KG1 (cell line): ENCODE results near the gene CLEC16A.

ENCODE experiments used
- DNase-seq: peaks from one replicate; lab custom pipeline; 2025; lab: John Stamatoyannopoulos, UW

CLEC16A gene

DNA sequence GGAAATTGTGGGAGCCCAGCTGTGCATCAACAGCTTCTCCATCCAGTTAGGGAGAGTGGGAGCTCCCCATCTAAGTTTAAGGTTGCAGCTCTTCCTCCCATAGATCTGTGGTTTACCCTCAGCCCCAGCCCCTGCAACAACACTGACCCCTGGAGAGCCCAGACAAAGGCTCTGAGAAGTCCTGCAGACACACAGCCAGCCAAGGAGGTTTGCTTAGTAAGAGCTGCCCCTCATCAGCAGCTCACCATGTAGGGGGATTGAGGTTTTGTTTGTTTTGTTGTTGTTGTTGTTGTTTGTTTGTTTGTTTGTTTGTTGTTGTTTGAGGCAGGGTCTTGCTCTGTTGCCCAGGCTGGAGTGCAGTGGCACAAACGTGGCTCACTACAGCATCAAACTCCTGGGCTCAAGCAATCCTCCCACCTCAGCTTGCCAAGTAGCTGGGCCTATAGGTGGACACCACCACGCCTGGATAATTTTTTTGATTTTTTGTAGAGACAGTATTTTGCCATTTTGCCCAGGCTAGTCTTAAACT, 138.6 kb downstream of the CLEC16A start:
- no peak for DNase-seq

DNA sequence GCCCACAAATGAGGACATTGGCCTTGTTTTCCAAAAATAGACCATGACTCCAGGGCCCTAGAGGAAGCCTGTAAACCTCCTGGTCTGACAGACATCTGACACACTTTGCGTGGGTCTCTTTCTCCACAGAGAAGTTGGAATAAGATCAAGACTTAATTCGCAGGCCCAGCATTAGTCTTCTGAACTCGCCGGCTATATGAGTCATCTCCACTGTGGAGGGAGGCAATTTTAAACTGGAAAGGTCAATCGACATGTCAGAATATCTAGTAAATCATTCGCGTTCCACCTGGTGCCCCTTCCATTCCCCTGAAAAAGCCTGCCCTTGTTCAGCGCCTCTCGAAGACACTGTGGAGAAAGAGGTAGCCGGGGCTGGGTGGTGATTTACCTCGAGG, 140.1 kb downstream of the CLEC16A start:
- no peak for DNase-seq

DNA sequence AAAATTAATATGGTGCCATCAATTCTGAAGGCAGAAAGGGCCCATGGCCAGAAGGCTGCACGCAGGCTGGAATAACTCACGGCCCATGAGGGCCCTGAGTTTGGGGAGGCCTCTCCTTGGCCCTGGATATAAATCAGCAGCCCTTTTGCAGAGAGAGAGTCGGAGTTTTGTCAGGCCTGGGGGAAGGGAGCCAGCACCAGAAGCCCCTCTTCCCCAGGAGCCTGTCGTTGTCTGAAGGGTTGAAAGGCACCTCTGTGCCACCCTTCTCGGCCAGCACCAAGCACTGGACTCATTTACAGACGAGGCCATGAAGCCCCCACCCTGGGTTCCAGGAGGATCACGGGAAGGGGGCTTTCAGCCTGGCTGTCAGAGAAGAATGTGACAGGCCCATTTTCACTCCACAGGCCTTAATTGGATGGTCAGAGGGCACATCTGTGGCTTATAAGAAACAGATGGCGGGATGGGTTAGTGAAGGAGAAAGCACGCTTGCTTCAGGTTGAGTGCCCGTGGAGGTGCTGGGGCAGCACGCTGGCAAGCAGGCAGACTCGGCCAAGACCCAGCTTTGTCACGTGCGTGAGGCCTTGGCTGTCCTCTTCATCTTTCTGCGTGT, 140.6 kb downstream of the CLEC16A start:
- DNase-seq: no peak

DNA sequence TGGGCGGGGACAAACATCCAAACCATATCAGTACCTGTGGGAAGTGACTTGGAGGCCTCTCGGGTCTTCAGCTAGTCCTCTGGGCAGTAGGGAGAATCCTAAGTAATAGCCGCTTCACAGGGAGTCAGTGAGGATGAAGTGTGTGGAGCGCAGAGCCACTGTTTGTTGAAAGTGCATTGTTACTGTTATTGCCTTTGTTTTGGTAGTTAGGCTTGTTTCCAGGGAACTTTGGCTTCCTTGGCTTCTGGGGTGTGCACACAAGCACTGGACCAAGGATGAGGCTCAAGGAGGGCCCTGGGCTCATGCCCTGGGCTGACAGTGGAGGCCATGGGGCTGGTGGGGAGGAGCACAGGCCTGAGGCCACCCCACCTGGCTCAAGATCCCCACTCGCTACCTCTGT, 141.6 kb downstream of the CLEC16A start:
- DNase-seq: no peak

DNA sequence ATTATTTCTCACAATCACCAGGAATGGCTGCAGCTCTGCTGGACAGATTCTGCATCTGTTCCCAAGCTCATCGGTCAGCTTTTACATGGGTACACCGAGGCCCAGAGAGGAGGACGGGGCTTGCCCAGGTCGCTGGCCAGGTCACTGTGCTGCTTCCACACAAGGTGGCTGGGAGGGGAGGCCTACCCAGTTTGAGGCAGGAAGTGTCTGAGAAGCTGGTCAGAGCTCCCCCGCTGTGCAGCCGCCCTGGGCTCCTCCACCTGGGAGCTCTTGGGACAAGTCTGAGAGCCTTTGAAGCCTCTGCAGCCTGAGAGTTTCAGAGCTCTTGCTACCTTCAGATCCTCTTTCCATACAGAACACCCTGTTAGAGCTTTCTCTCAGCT, 143.3 kb downstream of the CLEC16A start:
- no peak for DNase-seq

DNA sequence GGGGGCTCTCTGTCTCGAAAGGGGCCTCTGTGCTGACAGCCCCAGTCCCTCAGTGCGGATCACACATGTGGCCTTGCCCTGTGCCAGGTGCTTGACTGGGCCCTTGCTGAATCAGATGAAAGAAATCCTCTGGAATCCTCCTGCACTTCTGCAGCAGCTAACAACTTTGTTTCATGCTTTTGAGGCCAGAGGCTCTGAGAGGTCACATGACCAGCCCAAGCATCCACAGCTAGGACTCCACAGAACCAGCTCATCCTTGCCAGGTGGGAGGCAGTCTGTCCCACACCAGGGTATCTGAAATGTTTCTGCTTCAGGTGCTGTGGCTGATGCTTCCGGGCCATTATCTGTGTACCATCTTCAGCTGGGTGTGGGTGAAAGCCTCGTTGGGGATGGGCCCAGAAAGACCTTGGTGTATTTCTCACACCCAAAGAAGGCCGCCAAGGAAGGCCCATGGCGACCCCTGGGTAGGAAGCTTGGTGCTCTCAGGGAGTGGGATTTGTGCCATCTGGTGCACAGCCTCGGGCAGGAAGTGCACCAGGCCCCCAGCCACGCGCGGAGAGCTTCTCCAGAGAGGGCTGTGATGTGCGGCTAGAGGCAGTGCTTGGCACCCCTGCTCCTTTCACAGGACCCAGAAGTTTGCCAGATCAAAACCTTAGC, 143.8 kb downstream of the CLEC16A start:
- no peak for DNase-seq

DNA sequence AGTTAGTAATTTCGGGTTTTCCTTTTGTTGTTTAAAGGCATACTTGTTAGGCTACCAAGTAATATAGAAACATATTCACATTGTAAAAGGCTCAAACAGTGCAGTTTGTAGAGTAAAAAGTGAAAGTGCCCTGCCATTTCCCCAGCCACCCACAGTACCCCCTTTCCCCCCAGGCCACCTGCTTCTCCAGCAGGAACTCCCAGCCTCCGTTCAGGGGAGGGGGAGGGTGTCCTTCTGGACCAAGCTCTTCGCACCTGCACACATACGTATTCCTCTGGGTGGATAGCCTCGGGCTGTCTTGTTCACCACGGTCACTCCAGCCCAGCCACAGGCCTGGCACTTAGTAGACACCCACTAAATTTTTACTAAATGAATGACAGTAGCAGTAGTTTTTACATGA, 144.5 kb downstream of the CLEC16A start:
- DNase-seq: no peak

DNA sequence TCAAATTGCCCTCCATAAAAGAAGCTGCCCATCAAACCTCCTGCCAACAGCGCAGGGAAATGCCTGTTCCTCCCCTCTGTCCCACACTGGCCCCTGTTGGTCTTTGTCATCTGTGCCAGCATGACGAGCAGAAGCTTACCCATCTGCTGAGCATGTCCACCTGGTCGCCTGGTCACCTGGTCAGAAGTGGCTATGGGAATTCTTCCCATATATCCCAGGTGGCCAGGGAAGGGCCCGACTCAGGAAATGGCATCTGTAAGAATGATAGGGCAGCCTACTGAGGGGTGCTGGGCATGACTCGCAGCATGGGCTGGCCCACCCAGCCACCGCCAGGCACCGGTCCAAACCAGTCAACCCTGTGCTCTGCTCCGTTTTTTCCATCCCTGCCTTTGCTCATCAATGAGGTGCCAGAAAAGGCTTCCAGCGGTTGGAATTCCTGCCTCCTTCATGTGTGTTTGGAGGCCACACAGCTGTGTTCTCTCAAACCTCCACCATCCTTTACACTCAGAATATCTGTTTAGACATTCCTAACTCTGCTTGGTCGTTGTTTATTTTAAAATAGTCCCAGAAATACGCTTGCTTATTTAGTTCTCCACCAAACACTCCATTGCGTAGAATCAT, 145.2 kb downstream of the CLEC16A start:
- no peak for DNase-seq

DNA sequence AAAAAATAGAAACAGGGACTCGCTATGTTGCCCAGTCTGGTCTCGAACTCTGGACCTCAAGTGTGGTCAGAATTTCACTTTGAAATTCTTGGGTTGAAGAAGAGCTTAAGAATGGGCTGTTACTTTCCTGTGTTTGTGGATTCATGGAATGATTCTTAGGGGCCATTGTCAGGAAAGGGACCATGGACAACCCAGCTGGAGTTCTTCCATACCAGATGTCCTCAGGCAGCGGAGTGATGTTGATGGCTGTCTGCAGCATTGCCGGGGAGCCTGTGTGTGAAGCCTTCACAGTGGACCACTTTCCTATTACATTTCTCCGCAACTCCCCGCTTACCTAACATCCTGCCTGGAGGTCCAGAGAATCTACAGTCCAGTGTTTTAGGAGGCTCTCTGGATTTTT, 145.9 kb downstream of the CLEC16A start:
- DNase-seq: no peak

DNA sequence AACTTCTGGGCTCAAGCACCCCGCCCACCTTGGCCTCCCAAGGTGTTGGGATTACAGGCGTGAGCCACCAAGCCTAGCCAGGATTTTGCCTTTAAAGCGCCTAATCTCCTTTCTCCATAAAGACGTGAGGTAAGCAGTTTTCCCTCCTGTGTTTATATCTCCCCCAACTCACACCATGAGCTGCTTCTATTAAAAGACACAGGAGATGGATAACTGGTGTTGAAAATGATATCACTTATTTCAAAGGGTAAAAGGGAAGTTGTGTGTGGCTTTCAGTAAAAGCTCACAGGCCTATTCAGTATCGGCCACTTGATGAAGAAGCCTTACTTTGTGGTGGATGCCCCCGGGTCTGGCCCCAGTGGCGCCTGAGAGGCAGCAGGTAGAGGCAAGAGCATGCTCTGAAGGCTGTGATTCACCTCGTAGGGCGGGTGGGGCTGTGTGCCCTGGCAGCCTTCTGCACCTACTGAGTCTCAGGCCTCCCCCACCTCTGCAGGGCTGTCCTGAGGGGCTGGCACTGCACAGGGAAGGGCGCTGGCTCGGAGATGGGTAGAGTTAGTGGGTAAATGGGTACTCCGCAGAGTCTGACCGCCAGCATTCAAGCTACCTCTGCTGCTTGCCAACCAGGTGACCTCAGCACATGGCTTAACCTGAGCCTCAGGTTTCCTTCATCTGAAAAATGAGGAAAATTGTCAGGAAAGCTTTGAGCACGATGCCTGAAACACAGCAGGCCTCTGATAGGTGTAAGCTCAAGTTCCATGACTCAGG, 146.8 kb downstream of the CLEC16A start:
- no peak for DNase-seq

DNA sequence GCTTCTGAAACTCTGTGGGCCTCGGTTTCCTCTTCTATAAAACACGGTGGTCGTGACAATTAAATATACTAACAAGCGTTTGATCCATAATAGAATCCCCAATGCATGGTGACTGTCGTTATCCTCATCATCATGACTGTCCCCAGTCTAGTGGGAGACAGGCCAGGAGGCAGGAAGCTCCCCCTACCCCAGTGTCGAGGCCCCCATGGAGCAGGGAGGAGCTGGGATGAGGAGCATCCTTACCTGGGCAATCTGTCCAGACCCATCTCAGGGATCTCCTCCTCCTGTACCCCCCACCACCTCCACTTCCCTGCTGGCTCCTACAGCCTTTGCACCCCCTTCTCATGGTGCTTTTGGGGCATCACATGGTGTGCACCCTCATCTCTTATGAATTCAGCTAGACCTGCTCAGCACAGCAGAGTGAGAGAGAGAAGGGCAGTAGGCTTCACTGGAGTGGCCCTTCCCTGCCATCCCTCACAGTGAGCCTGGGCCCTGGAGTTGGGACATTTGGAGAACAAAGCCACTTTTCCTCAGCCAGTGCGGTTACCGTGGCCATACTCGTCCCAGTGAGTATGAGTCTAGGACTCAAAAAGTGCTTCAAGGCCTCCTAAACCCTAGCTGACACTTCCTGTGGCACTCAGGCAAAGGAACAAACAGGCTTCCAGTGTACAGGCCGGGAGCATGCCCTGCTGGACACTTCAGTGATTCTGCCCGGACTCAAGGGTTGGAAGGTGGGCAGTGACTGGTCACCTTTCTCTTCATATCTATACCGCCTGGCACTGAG, 148.6 kb downstream of the CLEC16A start:
- DNase-seq: no peak

DNA sequence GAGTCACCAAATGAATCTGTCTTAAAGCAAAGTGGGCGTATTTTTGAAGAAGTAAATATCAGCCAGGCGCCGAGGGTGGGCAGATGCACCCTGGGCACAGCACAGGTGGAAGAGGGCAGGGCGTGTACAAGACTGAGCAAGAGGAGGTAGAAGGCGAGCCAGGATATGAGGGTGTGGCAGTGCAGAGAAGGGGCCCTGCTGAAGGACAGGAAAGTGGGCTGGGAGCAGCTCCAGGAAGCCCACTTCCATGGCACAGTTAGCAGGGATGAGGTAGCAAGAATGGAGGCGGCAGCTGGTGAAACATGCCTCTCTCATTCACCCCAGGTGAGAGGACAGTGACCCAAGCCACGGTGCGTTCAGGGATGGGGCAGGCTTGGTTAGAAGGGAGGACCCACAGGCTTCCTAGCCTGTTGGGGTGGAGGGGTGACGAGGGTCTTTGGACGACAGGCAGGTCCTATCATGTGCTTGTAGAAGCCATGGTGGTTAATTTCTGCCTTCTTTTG, 149.3 kb downstream of the CLEC16A start:
- no peak for DNase-seq

DNA sequence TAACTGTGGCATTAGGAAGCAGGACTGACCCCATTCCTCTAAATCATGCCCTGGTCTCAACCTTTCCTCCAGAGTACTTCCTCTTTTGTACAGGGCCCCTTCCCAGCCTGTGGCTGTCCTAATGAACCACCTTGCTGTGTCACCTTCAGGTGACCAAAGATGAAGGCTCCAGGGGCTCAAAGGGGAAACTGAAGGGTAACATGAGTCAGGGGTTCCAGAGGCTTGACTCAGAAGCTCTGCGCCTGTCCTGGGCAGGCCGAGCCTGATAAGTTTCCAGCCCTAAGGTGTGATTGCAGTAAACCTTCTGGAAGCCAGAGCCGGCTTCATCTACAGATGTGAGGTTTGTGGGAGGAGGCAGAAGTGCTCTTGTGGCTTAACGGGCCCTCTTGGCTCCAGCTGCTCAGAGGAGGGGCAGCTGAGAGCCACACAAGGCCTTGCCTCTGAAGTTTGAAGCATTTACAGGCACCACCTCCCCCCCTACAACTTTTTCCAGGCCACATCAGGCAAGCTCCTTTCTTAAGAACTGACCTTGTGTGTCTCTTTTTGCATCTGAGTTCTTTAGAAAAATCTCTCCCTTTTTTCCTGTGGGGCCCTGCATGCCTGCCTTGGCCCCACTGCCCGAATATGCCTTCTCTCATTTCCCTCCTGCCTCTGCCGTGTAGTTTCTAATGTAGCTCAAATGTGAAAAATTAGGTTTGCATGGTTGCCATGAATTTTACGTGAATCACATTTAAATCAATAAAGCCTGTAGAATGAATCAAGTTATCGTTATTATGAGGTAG, 149.9 kb downstream of the CLEC16A start:
- peak; percentile 33 for DNase-seq

DNA sequence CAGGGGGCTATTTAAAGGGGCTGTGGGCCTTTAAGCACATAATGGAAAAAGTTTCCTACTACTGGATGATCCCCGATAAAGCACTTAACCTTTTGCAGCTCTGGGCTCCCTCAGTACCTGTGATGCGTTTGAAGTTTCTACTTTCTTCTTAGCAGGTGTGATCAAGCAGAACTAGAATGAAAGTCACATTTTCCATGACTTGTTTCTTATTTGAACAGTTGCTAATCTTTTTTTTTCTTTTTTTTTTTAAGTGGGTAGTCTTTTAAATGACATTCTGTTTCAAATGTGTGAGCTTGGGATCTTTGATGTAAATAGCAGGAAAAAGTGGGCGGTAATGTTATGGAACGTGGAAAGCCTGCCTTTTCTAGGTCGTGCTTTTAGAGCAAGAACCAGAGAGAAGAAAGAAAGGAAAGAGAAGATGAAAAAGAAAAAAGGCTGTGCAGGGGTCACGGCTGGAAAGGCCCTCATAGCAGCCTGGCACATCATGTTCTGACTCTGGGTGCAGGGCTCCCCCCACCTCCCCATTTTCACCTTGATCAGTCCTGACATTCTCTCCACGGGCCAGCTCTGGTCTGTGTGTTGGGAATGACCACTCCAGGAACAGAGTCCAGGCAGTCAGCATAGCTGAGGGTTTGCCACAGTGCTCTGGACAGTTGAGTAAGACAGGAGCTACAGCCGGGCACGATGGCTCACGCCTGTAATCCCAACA, 150.6 kb downstream of the CLEC16A start:
- no peak for DNase-seq

DNA sequence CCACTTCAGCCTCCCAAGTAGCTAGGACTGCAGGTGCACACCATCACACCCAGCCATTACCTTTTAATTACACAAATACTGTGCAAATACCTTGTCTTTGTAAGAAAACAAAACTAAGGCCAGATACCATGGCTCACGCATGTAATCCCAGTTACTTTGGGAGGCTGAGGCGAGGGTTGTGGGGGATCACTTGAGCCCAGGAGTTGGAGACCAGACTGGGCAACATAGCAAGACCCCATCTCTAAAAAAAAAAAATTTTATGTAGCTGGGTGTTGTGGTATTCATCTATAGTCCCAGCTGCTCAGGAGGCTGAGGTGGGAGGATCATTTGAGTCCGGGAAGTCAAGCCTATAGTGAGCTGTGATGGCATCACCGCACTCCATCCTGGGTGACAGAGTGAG, 151.6 kb downstream of the CLEC16A start:
- DNase-seq: no peak

DNA sequence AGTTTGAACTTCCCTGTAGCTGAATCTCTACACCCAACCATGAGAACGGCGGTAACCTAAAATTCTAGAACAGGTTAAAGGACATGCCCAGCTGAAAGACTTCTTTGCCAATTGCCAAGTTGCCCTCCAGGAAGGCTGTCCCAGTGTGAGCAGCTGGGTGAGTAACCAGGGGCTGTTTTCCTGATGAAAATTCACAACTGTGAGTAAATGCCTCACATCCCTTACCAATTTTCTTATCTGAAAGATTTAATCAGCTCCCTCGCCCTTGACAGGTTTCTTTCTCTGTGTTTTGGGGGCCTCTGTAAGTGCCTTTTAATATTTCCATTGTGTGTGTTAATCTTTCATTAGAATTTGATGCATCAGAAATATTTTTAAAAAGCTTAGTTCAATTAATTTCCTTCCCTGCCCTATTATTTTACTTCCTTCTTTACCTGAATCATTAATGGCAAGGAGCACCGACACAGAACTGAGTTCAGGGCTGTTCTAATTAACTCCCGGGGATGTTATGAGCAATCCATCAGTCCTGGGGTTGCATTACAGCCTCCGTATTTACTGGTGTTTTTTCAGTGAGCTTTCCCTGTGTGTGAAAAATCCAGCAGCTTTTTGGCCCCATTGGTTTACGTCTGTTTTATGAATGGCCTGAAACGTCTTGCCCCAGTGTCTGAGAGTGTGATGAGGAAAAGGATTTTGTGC, 152.9 kb downstream of the CLEC16A start:
- DNase-seq: no peak

DNA sequence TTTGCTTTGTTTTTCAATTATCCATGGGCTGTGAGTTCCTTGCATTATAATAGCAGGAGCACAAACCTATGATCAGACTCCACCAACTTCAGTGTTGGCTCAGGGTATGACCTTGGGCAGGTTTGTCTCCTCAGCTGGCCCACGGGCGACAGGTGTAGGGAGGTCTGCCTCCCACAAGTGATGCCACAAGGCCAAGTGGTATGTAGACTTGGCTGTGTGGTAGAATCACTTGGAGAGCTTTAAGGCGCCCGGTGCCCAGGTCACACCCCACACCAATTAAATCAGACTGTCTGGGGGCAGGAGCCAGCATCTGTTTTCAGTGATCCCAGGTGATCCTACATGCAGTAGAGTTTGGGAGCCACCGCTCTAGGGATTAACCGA, 153.4 kb downstream of the CLEC16A start:
- DNase-seq: no peak

DNA sequence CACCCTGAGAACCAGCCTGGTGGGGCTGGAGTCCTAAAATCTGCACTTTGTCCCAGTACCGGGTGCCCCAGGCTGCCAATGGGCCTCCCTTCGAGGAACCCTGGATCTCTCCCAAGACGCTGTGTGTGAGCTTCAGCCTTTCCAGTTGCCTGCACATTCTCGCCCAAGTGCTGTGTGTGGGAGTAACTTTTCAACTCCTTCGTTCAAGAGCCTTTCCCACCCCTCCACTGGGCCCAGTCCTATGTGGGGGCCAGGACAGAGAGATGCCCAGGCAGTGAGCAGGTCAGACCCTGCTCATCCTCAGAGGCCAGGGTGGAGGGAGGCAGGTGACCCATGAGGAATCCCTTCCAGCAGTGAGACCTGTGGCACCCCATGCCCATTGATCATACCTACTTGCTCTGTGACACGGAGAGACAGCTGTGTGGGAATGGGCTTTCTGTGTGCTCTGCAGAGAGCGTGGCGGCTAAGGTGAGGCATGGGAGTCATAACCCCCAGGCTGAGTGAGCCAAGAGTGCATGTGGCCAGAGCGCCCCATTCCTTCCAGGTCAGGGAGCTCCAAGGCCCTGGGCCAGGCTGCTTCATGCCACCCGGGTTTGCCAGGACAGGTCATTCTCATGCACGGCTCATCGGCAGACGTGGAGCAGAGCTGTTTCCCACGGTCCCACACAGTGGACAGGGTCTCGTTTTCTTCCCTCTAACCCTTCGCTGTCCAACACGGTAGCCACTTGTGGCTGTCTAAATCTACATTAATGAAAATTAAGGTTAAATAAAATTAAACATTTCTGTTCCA, 154.4 kb downstream of the CLEC16A start:
- DNase-seq: no peak

DNA sequence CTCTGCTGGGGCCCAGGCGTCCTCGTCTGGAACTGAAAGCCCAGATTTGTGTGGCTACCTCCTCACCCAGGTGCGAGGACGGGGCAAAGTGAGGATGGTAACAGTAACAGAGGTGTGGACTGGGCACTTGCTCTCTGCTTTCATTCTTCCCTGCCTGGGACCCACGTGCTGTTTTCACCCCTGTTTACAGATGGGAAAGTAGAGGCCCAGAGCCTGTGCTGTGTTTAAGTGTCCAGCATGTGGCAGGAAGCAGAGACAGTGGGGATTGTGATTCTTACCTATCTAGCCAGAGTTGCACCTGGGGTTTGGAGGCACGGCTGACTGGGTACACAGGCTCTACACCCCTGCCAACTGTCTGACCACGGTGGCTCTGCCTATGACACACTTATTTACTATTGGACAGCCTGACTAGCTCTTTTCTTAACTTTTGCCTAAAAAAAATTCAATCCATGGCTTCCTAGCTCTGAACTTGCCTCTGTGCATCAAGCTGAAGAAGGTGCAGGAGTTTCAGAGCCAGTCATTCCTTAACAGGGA, 155.4 kb downstream of the CLEC16A start:
- DNase-seq: no peak
